AG04449 (cell line): Measurements from ENCODE around the gene CEBPG.

Experiments used
- CTCF ChIA-PET: fragments of 350-600 bp; formaldehyde crosslinking; extraction: SDS; loops from one replicate; lab custom pipeline; 2021; ENCODE audit warnings: antibody characterized with exemption; lab: Yijun Ruan, JAX
- POLR2A ChIA-PET: fragments of 400-600, 350-600 bp; formaldehyde crosslinking; extraction: SDS; loops from one replicate; lab custom pipeline; 2020; ENCODE audit warnings: antibody characterized with exemption, inconsistent platforms; lab: Yijun Ruan, JAX
- DNase-seq: peaks from one replicate; pipeline ENCODE4 v3.0.0-alpha.2; 2010; ENCODE audit warnings: low read depth, low spot score
- H3K4me3 ChIP-seq: 2 replicates; pipeline ENCODE4 v1.5.1; 2011; ENCODE audit warnings: low read depth, mild to moderate bottlenecking, control low read depth, low read length
- TF ChIP-seq, protein P1 (sequence below): IDR thresholded peaks from one replicate; pipeline ENCODE4 v1.5.1; 2011; ENCODE audit warnings: mild to moderate bottlenecking, moderate library complexity, low read length, control low read depth, inconsistent platforms; ENCODE audit not compliant: insufficient read depth; ENCODE audit errors: missing control alignments

Gene CEBPG

GRCh38 chr19:33405553-33406461, 32.3 kb downstream of the CEBPG start:
- ChIA-PET CTCF (interaction anchor here (0.6 to 19.3 kb wide), 26 partner anchors 10 to 399 kb away, joined by 3 to 406 read pairs (median 6); partner anchors contain the start of gene CEBPA), POLR2A (no interaction called here)
- no peak overlapping the region for H3K4me3 ChIP-seq
- DNase-seq, result no peak
- TF ChIP-seq, protein P1, sequence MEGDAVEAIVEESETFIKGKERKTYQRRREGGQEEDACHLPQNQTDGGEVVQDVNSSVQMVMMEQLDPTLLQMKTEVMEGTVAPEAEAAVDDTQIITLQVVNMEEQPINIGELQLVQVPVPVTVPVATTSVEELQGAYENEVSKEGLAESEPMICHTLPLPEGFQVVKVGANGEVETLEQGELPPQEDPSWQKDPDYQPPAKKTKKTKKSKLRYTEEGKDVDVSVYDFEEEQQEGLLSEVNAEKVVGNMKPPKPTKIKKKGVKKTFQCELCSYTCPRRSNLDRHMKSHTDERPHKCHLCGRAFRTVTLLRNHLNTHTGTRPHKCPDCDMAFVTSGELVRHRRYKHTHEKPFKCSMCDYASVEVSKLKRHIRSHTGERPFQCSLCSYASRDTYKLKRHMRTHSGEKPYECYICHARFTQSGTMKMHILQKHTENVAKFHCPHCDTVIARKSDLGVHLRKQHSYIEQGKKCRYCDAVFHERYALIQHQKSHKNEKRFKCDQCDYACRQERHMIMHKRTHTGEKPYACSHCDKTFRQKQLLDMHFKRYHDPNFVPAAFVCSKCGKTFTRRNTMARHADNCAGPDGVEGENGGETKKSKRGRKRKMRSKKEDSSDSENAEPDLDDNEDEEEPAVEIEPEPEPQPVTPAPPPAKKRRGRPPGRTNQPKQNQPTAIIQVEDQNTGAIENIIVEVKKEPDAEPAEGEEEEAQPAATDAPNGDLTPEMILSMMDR, result no peak

- CTCF ChIA-PET, result interaction anchor here (0.6 to 19.3 kb wide), 30 partner anchors 9 to 398 kb away, joined by 3 to 406 read pairs (median 5); partner anchors contain the start of genes CEBPA and CEBPG
- DNase-seq, result no peak
- H3K4me3 ChIP-seq, result no peak overlapping the region
- TF ChIP-seq, protein P1, result peak; percentile 96
- POLR2A ChIA-PET, result no interaction called here
Measured at GRCh38 chr19:33406521-33407139, 33.1 kb downstream of the CEBPG start.

DNA sequence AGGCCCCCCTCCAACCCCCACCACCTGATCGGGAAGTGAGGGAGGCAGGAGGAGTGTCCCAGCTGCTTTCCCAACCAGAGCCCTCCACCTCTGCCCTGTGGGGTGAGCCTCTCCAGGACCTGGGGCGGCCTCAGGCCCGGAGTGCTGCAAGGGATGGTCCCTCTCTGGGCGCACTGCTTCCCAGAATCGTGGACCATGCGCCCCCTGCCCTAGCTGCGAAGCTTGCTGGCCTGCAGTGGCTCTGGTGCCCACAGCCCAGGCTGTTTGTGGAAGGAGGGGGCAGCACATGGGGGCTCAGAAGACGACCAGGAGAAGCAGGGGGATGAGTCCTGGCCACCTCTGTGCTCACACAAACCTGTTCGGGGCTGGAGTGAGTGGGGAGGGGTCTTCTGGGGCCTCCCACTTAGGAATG, 33.6 kb downstream of the CEBPG start:
- DNase-seq, result no peak
- TF ChIP-seq, protein P1, result no peak
- ChIA-PET POLR2A (no interaction called here), CTCF (interaction anchor here (0.6 to 19.3 kb wide), 25 partner anchors 8 to 398 kb away, joined by 3 to 406 read pairs (median 6); partner anchors contain the start of genes CEBPA and CEBPG)
- H3K4me3 ChIP-seq, result no peak overlapping the region

DNA sequence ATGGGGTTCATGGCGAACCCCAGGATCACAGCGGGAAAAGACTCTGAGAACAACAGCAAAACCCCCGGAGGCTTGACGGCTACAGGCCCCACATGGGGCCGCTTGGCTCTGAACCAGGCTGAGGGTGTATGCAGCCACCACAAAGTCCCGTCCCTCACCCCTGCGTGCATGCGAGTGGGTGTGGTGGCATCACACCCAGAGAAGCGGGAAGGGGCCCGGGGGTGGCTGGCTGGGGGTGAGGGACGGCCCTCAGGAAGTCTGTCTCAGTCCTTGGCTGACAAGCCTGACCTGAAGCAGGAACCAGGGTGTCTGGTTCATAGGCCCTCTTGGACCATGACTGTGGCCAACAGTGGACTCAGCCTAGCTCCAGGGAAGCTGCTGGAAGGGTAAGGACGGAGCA, 34.2 kb downstream of the CEBPG start:
- POLR2A ChIA-PET, result no interaction called here
- DNase-seq, result no peak
- H3K4me3 ChIP-seq, result no peak overlapping the region
- CTCF ChIA-PET, result interaction anchor here (0.6 to 19.3 kb wide), 15 partner anchors 10 to 370 kb away, joined by 3 to 406 read pairs (median 5); no protein-coding TSS in a partner anchor
- TF ChIP-seq, protein P1, result no peak

DNA sequence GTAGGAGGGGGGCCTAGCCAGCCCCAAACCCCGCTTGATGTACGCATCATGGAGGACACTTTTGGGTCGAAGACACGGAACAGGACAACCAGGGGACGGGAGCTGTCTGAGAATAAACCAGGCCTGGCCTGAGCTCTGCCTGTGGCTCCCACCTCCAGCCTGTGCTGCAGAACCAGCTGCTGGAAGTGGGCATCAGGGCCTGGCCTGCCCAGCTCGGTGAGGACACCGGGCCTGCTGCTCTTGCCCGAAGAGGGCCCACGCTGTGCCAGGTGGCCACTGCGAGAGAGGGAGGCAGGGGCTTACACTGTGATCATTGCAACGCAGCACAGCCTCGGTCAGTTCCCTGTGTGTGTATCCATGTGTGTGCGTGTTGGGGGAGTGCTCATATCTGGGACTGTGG, 34.6 kb downstream of the CEBPG start:
- no peak overlapping the region for H3K4me3 ChIP-seq
- CTCF ChIA-PET, result interaction anchor here (0.6 to 19.3 kb wide), 13 partner anchors 9 to 370 kb away, joined by 3 to 406 read pairs (median 5); no protein-coding TSS in a partner anchor
- POLR2A ChIA-PET, result no interaction called here

More for the DNA sequence above, 34.6 kb downstream of the CEBPG start:
- DNase-seq, result no peak
- TF ChIP-seq, protein P1, result no peak
